GM12865 (cell line): ENCODE measurements around the gene OR51B5.
"Not testable (repeated sequence)": the region's sequence is repeated elsewhere in the genome, so short reads cannot be mapped to it uniquely, and the experiment has no call there.

Experiments used
- DNase-seq: peaks from one replicate; pipeline ENCODE4 v3.0.0; 2010; ENCODE audit warnings: low read depth
- H3K4me3 ChIP-seq: 2 replicates; pipeline ENCODE4 v1.5.1; 2011; ENCODE audit warnings: mild to moderate bottlenecking, low read depth, low read length, control low read depth
- CTCF ChIP-seq: IDR thresholded peaks from 2 replicates; pipeline ENCODE4 v1.5.1; 2011; ENCODE audit warnings: low read length, control low read depth, low read depth, inconsistent platforms; ENCODE audit not compliant: insufficient read depth; ENCODE audit errors: missing control alignments

The OR51B5 gene

GRCh38 chr11:5303626-5304025 lies 39.7 kb downstream of the OR51B5 start:
- DNase-seq: no peak
- TF ChIP-seq CTCF: no peak
- H3K4me3 ChIP-seq: no peak overlapping the region

GRCh38 chr11:5301846-5302245 lies 41.5 kb downstream of the OR51B5 start, which contains the start of gene OR51B4:
TSS of gene OR51B4 (minus strand) at chr11:5301946. CDS start at chr11:5301946, 0 bp downstream.
- no peak within 1 kb of the TSS for H3K4me3 ChIP-seq
- TF ChIP-seq CTCF: no peak
- no peak for DNase-seq

DNA sequence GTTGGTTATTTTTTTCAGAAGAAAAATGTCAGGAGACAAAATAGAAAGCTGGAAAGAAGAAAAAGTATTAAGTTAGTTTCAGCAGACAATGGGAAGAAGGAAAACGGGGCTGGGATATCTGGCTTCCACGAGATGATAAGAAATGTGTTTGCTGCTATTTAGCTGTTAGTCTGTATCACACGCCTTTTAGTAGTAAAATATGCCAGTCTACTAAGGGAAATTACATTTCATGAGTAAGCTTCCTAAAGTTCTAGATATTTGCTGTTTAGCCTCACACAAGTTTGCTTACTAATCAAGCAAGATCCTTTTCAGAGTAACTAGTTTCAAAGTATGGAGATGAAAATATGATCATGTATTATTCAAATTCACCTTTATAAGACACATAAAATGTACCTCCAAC lies 43.1 kb downstream of the OR51B5 start:
- no peak overlapping the region for H3K4me3 ChIP-seq
- TF ChIP-seq CTCF: no peak
- no peak for DNase-seq

DNA sequence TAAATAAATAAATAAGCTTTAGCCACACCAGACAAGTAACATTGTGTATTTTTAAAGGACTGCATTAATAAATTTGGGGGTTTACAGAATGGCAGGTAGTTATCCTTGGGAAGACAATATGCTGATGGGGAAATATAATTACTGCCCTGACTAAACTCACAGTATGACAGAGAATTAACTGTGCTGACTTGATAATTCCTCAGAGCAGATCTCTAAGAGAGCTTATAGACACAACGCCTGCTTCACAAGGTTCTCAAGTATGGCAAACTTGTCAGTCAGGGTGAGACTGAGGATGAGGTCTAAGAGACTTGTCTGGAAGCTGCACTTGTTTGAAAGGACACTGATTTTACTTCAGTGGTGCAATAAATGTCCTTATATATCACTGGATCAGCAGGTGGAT lies 44.9 kb downstream of the OR51B5 start:
- no peak overlapping the region for H3K4me3 ChIP-seq
- TF ChIP-seq CTCF: no peak
- DNase-seq: no peak

DNA sequence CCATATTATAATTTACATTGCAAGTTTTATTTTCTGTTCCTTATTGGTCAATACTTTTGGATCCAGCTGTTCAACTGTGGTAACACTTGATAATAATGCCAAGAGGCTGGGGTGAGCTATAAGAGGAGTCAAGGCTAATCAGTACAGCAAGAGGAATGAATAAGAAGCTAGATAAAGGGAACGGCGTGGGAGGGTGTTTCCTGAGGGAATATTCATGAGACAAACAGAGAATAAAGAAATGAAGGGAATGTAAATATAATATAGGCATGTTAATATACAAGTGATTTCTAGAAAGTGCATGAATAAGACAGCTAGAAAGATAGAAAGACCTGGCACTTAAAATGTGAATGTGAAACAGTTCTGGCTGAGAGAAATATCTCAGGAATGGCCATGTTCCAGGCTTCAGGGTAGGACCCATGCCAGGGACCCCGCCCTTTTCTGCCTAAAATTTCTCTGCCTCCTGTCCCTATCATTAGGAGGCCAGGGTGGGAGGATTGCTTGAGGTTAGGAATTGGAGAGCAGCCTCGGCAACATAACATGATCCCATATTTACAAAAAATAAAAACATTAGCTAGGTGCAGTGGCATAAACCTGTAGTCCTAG lies 45.5 kb downstream of the OR51B5 start:
- no peak overlapping the region for H3K4me3 ChIP-seq
- no peak for DNase-seq
- no peak for TF ChIP-seq CTCF

DNA sequence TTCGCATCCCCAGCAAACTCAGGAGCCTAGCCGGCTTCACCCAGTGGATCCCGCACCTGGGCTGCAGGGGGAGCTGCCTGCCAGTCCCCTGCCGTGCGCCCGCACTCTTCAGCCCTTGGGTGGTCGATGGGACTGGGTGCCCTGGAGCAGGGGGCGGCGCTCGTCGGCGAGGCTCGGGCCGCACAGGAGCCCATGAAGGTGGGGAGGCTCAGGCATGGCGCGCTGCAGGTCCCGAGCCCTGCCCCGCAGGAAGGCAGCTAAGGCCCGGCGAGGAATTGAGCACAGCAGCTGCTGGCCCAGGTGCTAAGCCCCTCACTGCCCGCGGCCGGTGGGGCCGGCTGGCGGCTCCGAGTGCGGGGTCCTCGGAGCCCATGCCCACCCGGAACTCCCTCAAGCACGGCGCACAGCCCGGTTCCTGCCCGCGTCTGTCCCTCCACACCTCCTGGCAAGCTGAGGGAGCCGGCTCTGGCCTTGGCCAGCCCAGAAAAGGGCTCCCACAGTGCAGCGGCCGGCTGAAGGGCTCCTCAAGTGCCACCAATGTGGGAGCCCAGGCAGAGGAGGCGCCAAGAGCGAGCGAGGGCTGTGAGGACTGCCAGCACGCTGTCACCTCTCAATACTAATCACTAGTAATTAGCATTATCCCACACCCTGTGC lies 48.9 kb downstream of the OR51B5 start:
- DNase-seq, H3K4me3 ChIP-seq: not testable (repeated sequence)

DNA sequence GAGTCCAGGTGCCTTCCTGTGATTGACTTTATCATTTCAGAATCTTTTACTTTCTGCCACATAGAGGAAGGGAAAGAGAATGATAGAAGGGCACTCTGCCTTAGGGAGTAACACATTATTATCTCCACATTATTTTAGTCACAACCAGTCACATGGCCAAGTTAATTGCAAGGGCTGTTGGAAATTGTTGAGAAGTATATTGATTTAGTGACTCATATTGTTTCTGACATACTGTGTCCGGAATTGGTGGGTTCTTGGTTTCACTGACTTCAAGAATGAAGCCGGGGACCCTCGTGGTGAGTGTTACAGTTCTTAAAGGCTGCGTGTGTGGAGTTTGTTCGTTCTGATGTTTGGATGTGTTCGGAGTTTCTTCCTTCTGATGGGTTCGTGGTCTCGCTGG lies 50.3 kb downstream of the OR51B5 start:
- no peak overlapping the region for H3K4me3 ChIP-seq
- DNase-seq: no peak
- TF ChIP-seq CTCF: no peak
